ENCODE measurements around the gene CLEC4F. TPM values are rescaled to one million over a fixed set of nuclear protein-coding genes. Genes with fewer than 3 reads are reported as not detected.
"Not testable (repeated sequence)": the region's sequence is repeated elsewhere in the genome, so short reads cannot be mapped to it uniquely, and the experiment has no call there.

CLEC4F gene
- polyA plus RNA-seq, 3 donors: 0.65 to 17.0 (median 2.3) TPM

- H4K20me1 ChIP-seq (ENCODE audit: insufficient read depth, low read length): no peaks in the 10 kb centered on the region
- H2AFZ ChIP-seq (ENCODE audit: insufficient read depth, low read depth, low read length, poor library complexity, severe bottlenecking): no peak overlapping the region
- H3K4me2 ChIP-seq (replicated peaks; ENCODE audit: extremely low read depth, low read length, poor library complexity, severe bottlenecking): no peak overlapping the region
- intact Hi-C loops (cut with micrococcal nuclease): no loop called here
- no CpG with 5 or more reads among the region's 2 CpGs for WGBS (ENCODE audit: insufficient coverage)
- peaks cover 34 to 45% of the 10 kb centered on the region in 2 donors for H3K4me1 ChIP-seq (ENCODE audit: control insufficient read depth in 1 of 2, insufficient read depth in 2 of 2, low read length in 2 of 2)
- TF ChIP-seq CTCF (IDR thresholded peaks at IDR 0.05): no peak
- H3K9me3 Mint-ChIP-seq: peaks cover 8 to 22% (median 19%) of the 10 kb centered on the region in 7 donors
- peaks cover 34% of the 10 kb centered on the region for H3K4me1 Mint-ChIP-seq
- H3K9me3 ChIP-seq (replicated peaks in 1 of 2; ENCODE audit: control insufficient read depth in 1 of 2, insufficient read depth in 1 of 2, low read length in 2 of 2): peaks cover 0 to 5% of the 10 kb centered on the region in 2 donors
- no peak overlapping the region for H3K9ac ChIP-seq (ENCODE audit: insufficient read depth, low read length, poor library complexity, severe bottlenecking)
- H3K36me3 ChIP-seq (replicated peaks in 1 of 2; ENCODE audit: control insufficient read depth in 1 of 2, insufficient read depth in 2 of 2, low read length in 2 of 2): no peaks in the 10 kb centered on the region
- no peak overlapping the region for H3K4me3 Mint-ChIP-seq
- H3K27me3 Mint-ChIP-seq (ENCODE audit: low read depth in 3 of 3): peaks cover 4 to 11% (median 4%) of the 10 kb centered on the region in 3 donors
- peaks cover 5 to 9% of the 10 kb centered on the region in 2 donors for H3K36me3 Mint-ChIP-seq
- H3K79me2 ChIP-seq (ENCODE audit: insufficient read depth, low read length): no peaks in the 10 kb centered on the region
- H3K4me3 ChIP-seq (replicated peaks in 1 of 3; ENCODE audit: low read depth in 2 of 3, low read length in 3 of 3): no peak overlapping the region
- H3K27ac ChIP-seq (ENCODE audit: low read depth in 1 of 2, low read length in 2 of 2): no peak overlapping the region
- no peaks in the 10 kb centered on the region for H3K27me3 ChIP-seq (ENCODE audit: control insufficient read depth in 2 of 2, insufficient read depth in 2 of 2, low read length in 2 of 2)
- no peak for DNase-seq
- peak overlapping the region in 1 of 7 donors; percentile 30 for H3K27ac Mint-ChIP-seq
Measured at GRCh38 chr2:70799706-70800105, 20.7 kb downstream of the CLEC4F start.

GRCh38 chr2:70797996-70798395 is 22.4 kb downstream of the CLEC4F start:
- H3K9me3 ChIP-seq (replicated peaks in 1 of 2; ENCODE audit: control insufficient read depth in 1 of 2, insufficient read depth in 1 of 2, low read length in 2 of 2); H3K9ac ChIP-seq (ENCODE audit: insufficient read depth, low read length, poor library complexity, severe bottlenecking); H3K36me3 Mint-ChIP-seq; H3K79me2 ChIP-seq (ENCODE audit: insufficient read depth, low read length); intact Hi-C loops (cut with micrococcal nuclease); H3K4me2 ChIP-seq (replicated peaks; ENCODE audit: extremely low read depth, low read length, poor library complexity, severe bottlenecking); H3K27me3 ChIP-seq (ENCODE audit: control insufficient read depth in 2 of 2, insufficient read depth in 2 of 2, low read length in 2 of 2); H2AFZ ChIP-seq (ENCODE audit: insufficient read depth, low read depth, low read length, poor library complexity, severe bottlenecking); H3K36me3 ChIP-seq (replicated peaks in 1 of 2; ENCODE audit: control insufficient read depth in 1 of 2, insufficient read depth in 2 of 2, low read length in 2 of 2); H4K20me1 ChIP-seq (ENCODE audit: insufficient read depth, low read length): not testable (repeated sequence)
- H3K27me3 Mint-ChIP-seq (ENCODE audit: low read depth in 3 of 3): peaks cover 4 to 11% (median 4%) of the 10 kb centered on the region in 3 donors
- peak overlapping the region in 1 of 2 donors; percentile 32 for H3K4me3 Mint-ChIP-seq
- H3K27ac Mint-ChIP-seq: peak overlapping the region; percentile 64 to 91 (median 84)
- H3K4me1 Mint-ChIP-seq: peaks cover 48% of the 10 kb centered on the region
- H3K27ac ChIP-seq (ENCODE audit: low read depth in 1 of 2, low read length in 2 of 2): peak overlapping the region; percentile 63 to 76
- H3K9me3 Mint-ChIP-seq: peaks cover 7 to 20% (median 17%) of the 10 kb centered on the region in 7 donors
- H3K4me3 ChIP-seq (replicated peaks in 1 of 3; ENCODE audit: low read depth in 2 of 3, low read length in 3 of 3): peak overlapping the region in 1 of 3 experiments; percentile 1
- peak; percentile 41 to 64 (median 58) for DNase-seq
- H3K4me1 ChIP-seq (ENCODE audit: control insufficient read depth in 1 of 2, insufficient read depth in 2 of 2, low read length in 2 of 2): peaks cover 51 to 62% of the 10 kb centered on the region in 2 donors
- WGBS (ENCODE audit: insufficient coverage): no CpG with 5 or more reads among the region's 3 CpGs

Data from CD14-positive monocyte (primary cell).